ENCODE data around the gene QSOX2.

DNA sequence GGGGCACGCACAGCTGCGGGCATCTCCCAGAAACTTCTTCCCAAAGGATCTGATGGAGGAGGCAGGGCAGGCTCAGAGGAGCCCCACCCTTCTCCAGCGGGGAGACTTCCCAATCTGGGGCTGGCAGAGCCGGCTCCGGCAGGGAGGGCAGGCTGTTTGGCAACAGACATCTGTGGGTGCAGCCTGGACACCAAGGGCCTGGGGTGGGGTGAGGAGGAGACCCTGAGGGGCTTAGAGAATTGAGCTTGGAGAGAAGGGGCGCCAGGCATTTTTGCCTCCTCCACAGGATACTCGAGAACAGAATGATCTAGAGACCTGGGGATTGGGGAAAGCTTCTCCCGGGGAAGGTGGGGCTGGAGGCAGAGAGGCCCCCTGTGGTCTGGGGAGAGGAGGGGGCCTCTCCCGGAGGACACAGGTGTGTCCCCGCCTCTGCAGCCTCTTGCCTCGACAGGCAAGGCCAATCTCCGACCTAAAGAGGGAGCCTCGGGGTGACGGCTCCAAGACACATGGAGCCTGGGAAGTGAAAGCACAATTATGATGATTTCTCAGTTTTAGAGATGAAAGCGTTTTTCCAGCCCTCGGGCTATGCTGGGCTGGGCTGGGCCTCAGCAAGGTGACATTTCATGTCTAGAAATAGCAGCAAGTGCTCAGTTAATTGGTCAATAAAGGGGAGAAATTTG is 49.1 kb downstream of the QSOX2 start:
- TF ChIP-seq, protein P1, sequence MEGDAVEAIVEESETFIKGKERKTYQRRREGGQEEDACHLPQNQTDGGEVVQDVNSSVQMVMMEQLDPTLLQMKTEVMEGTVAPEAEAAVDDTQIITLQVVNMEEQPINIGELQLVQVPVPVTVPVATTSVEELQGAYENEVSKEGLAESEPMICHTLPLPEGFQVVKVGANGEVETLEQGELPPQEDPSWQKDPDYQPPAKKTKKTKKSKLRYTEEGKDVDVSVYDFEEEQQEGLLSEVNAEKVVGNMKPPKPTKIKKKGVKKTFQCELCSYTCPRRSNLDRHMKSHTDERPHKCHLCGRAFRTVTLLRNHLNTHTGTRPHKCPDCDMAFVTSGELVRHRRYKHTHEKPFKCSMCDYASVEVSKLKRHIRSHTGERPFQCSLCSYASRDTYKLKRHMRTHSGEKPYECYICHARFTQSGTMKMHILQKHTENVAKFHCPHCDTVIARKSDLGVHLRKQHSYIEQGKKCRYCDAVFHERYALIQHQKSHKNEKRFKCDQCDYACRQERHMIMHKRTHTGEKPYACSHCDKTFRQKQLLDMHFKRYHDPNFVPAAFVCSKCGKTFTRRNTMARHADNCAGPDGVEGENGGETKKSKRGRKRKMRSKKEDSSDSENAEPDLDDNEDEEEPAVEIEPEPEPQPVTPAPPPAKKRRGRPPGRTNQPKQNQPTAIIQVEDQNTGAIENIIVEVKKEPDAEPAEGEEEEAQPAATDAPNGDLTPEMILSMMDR (conservative IDR thresholded peaks at IDR 0.05; ENCODE audit: low read length) = no peak
- TF ChIP-seq EZH2phosphoT487 (IDR thresholded peaks at IDR 0.05; ENCODE audit: borderline replicate concordance, low read depth, low read length) = no peak
